ENCODE data around the gene COL13A1. TPM values are rescaled to one million over a fixed set of nuclear protein-coding genes. Genes with fewer than 3 reads are reported as not detected.

COL13A1 gene
- total RNA-seq, 4 donors from 2014 or later: 1.2 to 4.2 (median 2.6) TPM

- intact Hi-C loops (cut with DNase I): loop anchor here (5.0 kb wide), 1 partner anchor 277 kb away; no protein-coding TSS in a partner anchor
- WGBS: 0% methylated on average over 1 of the region's 1 CpG
- no peaks in the 10 kb centered on the region for H3K27me3 ChIP-seq
- no peaks in the 10 kb centered on the region for H3K9me3 ChIP-seq
- peaks cover 0 to 7% (median 4%) of the 10 kb centered on the region in 4 donors for H3K4me1 ChIP-seq
- no peak overlapping the region for H3K27ac ChIP-seq (replicated peaks in 1 of 4)
- no peak overlapping the region for H3K4me3 ChIP-seq
- TF ChIP-seq CTCF (IDR thresholded peaks at IDR 0.05) (no peak), POLR2AphosphoS5 (IDR thresholded peaks at IDR 0.05) (no peak), POLR2A (IDR thresholded peaks at IDR 0.05; ENCODE audit: low read depth) (no peak), EP300 (IDR thresholded peaks at IDR 0.05) (no peak)
- H3K36me3 ChIP-seq: no peaks in the 10 kb centered on the region
- DNase-seq (ENCODE audit: extremely low spot score): no peak
Observed at GRCh38 chr10:69919250-69919649, 117.5 kb downstream of the COL13A1 start.

DNA sequence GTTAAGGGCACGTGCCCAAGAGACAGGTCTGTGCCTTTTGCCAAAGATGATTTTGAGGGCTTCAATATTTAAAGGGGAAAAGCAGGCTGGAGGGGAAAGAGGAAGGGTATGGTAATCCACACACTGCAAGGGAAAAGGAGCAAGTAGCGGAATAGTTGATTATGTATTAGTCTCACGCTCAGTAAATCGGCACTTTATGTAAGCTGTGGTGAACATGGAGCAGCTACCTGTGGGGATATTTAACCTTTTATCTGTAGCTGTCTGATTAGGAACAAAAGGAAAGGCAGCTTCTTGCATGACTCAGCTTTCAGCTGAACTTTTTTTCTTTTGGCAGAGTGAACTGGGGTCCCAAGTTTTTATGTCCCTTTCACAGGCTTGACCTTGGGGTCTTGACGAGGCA, 123.4 kb downstream of the COL13A1 start:
- no peaks in the 10 kb centered on the region for H3K9me3 ChIP-seq
- intact Hi-C loops (cut with DNase I): no loop called here
- no peak overlapping the region for H3K27ac ChIP-seq (replicated peaks in 1 of 4)
- no peaks in the 10 kb centered on the region for H3K4me1 ChIP-seq
- no peaks in the 10 kb centered on the region for H3K27me3 ChIP-seq
- TF ChIP-seq POLR2AphosphoS5 (IDR thresholded peaks at IDR 0.05) (no peak), EP300 (IDR thresholded peaks at IDR 0.05) (no peak), POLR2A (IDR thresholded peaks at IDR 0.05; ENCODE audit: low read depth) (no peak), CTCF (IDR thresholded peaks at IDR 0.05) (no peak)
- no peaks in the 10 kb centered on the region for H3K36me3 ChIP-seq
- WGBS: 71% methylated on average over 4 of the region's 5 CpGs
- H3K4me3 ChIP-seq: no peak overlapping the region
- DNase-seq (ENCODE audit: extremely low spot score): no peak

- intact Hi-C loops (cut with DNase I): no loop called here
- Histone ChIP-seq H3K9me3 (no peaks in the 10 kb centered on the region), H3K27me3 (no peaks in the 10 kb centered on the region), H3K4me3 (no peak overlapping the region), H3K27ac (replicated peaks in 1 of 4) (no peak overlapping the region), H3K4me1 (no peaks in the 10 kb centered on the region), H3K36me3 (no peaks in the 10 kb centered on the region)
- WGBS: 84% methylated on average over 3 of the region's 3 CpGs
- DNase-seq (ENCODE audit: extremely low spot score): no peak
- no peak for TF ChIP-seq POLR2AphosphoS5 (IDR thresholded peaks at IDR 0.05)
- TF ChIP-seq CTCF (IDR thresholded peaks at IDR 0.05): no peak
- no peak for TF ChIP-seq EP300 (IDR thresholded peaks at IDR 0.05)
- no peak for TF ChIP-seq POLR2A (IDR thresholded peaks at IDR 0.05; ENCODE audit: low read depth)
Observed at GRCh38 chr10:69928339-69928738, 126.6 kb downstream of the COL13A1 start.

DNA sequence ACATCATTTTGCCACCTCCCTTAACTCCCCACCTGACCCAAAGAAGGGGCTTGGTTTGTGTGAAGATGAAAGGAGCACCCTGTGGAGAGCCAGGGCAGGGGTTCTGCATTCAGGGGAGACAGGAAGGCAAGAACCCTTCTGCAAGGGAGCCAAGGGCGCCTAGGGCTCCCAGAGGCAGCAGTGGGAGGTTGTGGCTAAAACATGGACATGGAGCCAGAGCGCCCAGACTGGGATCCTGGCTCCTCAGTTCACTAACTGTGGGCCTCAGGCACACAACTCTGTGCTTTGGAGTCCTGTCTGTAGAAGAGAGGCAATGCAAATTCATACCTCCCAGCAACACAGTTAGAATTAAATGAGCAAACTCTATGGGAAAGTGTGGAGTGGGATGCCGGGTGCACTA, 127.9 kb downstream of the COL13A1 start:
- Histone ChIP-seq H3K36me3 (no peaks in the 10 kb centered on the region), H3K27ac (replicated peaks in 1 of 4) (no peak overlapping the region), H3K4me1 (no peaks in the 10 kb centered on the region), H3K9me3 (no peaks in the 10 kb centered on the region), H3K4me3 (no peak overlapping the region), H3K27me3 (no peaks in the 10 kb centered on the region)
- 89% methylated on average over 3 of the region's 3 CpGs for WGBS
- intact Hi-C loops (cut with DNase I): no loop called here
- TF ChIP-seq EP300 (IDR thresholded peaks at IDR 0.05) (no peak), POLR2AphosphoS5 (IDR thresholded peaks at IDR 0.05) (no peak), POLR2A (IDR thresholded peaks at IDR 0.05; ENCODE audit: low read depth) (no peak), CTCF (IDR thresholded peaks at IDR 0.05) (no peak)
- no peak for DNase-seq (ENCODE audit: extremely low spot score)

- 86% methylated on average over 2 of the region's 2 CpGs for WGBS
- no peak for DNase-seq (ENCODE audit: extremely low spot score)
- Histone ChIP-seq H3K4me3 (no peak overlapping the region), H3K27ac (replicated peaks in 1 of 4) (no peak overlapping the region), H3K27me3 (no peaks in the 10 kb centered on the region), H3K9me3 (no peaks in the 10 kb centered on the region), H3K36me3 (no peaks in the 10 kb centered on the region), H3K4me1 (no peaks in the 10 kb centered on the region)
- TF ChIP-seq POLR2A (IDR thresholded peaks at IDR 0.05; ENCODE audit: low read depth): no peak
- intact Hi-C loops (cut with DNase I): no loop called here
Observed at GRCh38 chr10:69934768-69935167, 133.1 kb downstream of the COL13A1 start.
